Lung (tissue), 12 donors: ENCODE results near the gene SNU13. TPM values are rescaled to one million over a fixed set of nuclear protein-coding genes. Genes with fewer than 3 reads are reported as not detected.
"Not testable (repeated sequence)": the region's sequence is repeated elsewhere in the genome, so short reads cannot be mapped to it uniquely, and the experiment has no call there.

ENCODE experiments used
- ATAC-seq: fragments of 200-7000 bp; cut with Tn5 transposase; one replicate; pipeline ENCODE4 v1.9.1; 2020; ENCODE audit warnings: moderate number of reproducible peaks; ENCODE audit not compliant: insufficient read depth, low FRiP score
- DNase-seq, 3 donors: peaks; one replicate each; pipeline ENCODE4 v3.0.0-alpha.2; 2013 to 2017
- H3K27ac ChIP-seq, 2 donors: one replicate each; pipeline ENCODE4 v1.5.1; 2013; ENCODE audit warnings: mild to moderate bottlenecking in 2 of 2, moderate library complexity in 2 of 2, control low read depth in 1 of 2, inconsistent platforms in 1 of 2, low read depth in 1 of 2, low read length in 1 of 2
- H3K27me3 ChIP-seq, 3 donors: one replicate each; pipeline ENCODE4 v1.5.1; 2013; ENCODE audit warnings: low read length in 2 of 3; ENCODE audit not compliant: control insufficient read depth in 3 of 3, insufficient read depth in 3 of 3
- H3K36me3 ChIP-seq, 4 donors: one replicate each; pipeline ENCODE4 v1.5.1; 2013; ENCODE audit warnings: low read length in 4 of 4, mild to moderate bottlenecking in 1 of 4, moderate library complexity in 1 of 4; ENCODE audit not compliant: control insufficient read depth in 4 of 4, insufficient read depth in 4 of 4
- H3K4me1 ChIP-seq, 5 donors: one replicate each; pipeline ENCODE4 v1.5.1; 2013; ENCODE audit warnings: low read length in 5 of 5, mild to moderate bottlenecking in 2 of 5, moderate library complexity in 1 of 5; ENCODE audit not compliant: control insufficient read depth in 5 of 5, insufficient read depth in 5 of 5
- H3K4me3 ChIP-seq: one replicate; pipeline ENCODE4 v1.5.1; 2013; ENCODE audit warnings: mild to moderate bottlenecking, control low read depth, moderate library complexity
- H3K9ac ChIP-seq, 2 donors: one replicate each; pipeline ENCODE4 v1.5.1; 2013; ENCODE audit warnings: low read length in 2 of 2, control low read depth in 1 of 2; ENCODE audit not compliant: insufficient read depth in 1 of 2
- H3K9me3 ChIP-seq, 4 donors: one replicate each; pipeline ENCODE4 v1.5.1; 2013; ENCODE audit warnings: low read length in 3 of 4, mild to moderate bottlenecking in 1 of 4, moderate library complexity in 1 of 4; ENCODE audit not compliant: control insufficient read depth in 4 of 4, insufficient read depth in 3 of 4
- WGBS, 2 donors: extraction: QIAGEN DNeasy Blood & Tissue Kit; methylation state at CpG; one replicate each; pipeline ENCODE4 v1.1.7; 2013; 5-methylcytosine and 5-hydroxymethylcytosine counted together
- polyA plus RNA-seq, 2 donors: library from polyadenylated mRNA; stranded (reverse); fragments of 200-250 nt; gene quantifications; one replicate each; pipeline ENCODE4 v1.2.1, GENCODE V29; 2013
- total RNA-seq, 2 donors: library from RNA; depleted of rRNA in 1 of 2; stranded (reverse); fragments of >200 nt in 1 of 2; gene quantifications; one replicate each; pipeline ENCODE4 v1.2.1, GENCODE V29; 2014 to 2021
- TF ChIP-seq, protein P1 (sequence below): IDR thresholded peaks from 2 replicates; pipeline ENCODE4 v1.5.1; 2012; ENCODE audit warnings: mild to moderate bottlenecking; ENCODE audit errors: control extremely low read depth, extremely low read depth
- donor health status: control.
- donor health status: control.
- donor health status: Bipolar disorder and iron deficiency.
- donor health status: healthy.
- donor health status: DM: yes; HTN: yes; CAD: no.

Gene SNU13
- total and polyA plus RNA-seq, 4 donors, result 67.7 to 206 (median 135) TPM

DNA sequence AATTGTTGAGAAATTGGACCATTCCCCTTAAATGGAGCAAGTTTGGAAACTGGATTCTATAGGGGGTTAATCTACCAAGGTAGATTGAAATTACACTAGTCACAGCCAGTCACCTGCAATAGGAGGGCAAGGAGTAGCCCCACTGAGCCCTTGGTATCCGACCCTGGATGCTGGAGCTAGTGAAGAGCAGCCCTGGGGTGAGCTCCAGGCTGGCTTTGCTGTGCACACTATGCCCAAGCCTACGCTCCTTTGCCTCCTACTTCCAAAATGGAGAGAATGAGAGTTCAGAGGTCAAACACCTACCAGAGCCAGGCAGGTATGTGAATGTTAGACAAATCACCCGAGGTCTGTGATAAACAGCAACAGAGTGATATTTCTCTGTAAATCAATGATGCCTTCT, 23.7 kb downstream of the SNU13 start:
- no peaks in the 10 kb centered on the region for H3K27me3 ChIP-seq
- H3K27ac ChIP-seq, result no peak overlapping the region
- no peak overlapping the region for H3K4me3 ChIP-seq
- peaks cover 28 to 35% (median 29%) of the 10 kb centered on the region in 4 donors for H3K36me3 ChIP-seq
- peaks cover 0 to 5% (median 0%) of the 10 kb centered on the region in 5 donors for H3K4me1 ChIP-seq
- no peaks in the 10 kb centered on the region for H3K9me3 ChIP-seq
- H3K9ac ChIP-seq, result no peak overlapping the region
- no peak for DNase-seq
- TF ChIP-seq, protein P1, sequence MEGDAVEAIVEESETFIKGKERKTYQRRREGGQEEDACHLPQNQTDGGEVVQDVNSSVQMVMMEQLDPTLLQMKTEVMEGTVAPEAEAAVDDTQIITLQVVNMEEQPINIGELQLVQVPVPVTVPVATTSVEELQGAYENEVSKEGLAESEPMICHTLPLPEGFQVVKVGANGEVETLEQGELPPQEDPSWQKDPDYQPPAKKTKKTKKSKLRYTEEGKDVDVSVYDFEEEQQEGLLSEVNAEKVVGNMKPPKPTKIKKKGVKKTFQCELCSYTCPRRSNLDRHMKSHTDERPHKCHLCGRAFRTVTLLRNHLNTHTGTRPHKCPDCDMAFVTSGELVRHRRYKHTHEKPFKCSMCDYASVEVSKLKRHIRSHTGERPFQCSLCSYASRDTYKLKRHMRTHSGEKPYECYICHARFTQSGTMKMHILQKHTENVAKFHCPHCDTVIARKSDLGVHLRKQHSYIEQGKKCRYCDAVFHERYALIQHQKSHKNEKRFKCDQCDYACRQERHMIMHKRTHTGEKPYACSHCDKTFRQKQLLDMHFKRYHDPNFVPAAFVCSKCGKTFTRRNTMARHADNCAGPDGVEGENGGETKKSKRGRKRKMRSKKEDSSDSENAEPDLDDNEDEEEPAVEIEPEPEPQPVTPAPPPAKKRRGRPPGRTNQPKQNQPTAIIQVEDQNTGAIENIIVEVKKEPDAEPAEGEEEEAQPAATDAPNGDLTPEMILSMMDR, result no peak
- ATAC-seq, result no peak
- WGBS, 2 donors, result 91 to 93% methylated on average over 3 of the region's 3 CpGs

- H3K27ac ChIP-seq, result no peak overlapping the region
- TF ChIP-seq, protein P1, result no peak
- no peak for DNase-seq
- H3K4me1 ChIP-seq, result peaks cover 0 to 4% (median 0%) of the 10 kb centered on the region in 5 donors
- ATAC-seq, result no peak
- no peaks in the 10 kb centered on the region for H3K9me3 ChIP-seq
- peaks cover 33 to 37% (median 34%) of the 10 kb centered on the region in 4 donors for H3K36me3 ChIP-seq
- no peak overlapping the region for H3K4me3 ChIP-seq
- no peaks in the 10 kb centered on the region for H3K27me3 ChIP-seq
- no peak overlapping the region for H3K9ac ChIP-seq
These were observed 24.2 kb downstream of the SNU13 start for GRCh38 chr22:41664490-41664889.

DNA sequence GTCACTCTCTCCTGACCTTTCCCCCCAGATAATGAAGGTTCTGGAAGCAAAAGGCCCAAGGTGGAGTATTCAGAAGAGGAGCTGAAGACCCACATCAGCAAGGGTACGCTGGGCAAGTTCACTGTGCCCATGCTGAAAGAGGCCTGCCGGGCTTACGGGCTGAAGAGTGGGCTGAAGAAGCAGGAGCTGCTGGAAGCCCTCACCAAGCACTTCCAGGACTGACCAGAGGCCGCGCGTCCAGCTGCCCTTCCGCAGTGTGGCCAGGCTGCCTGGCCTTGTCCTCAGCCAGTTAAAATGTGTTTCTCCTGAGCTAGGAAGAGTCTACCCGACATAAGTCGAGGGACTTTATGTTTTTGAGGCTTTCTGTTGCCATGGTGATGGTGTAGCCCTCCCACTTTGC, 25.1 kb downstream of the SNU13 start:
- not testable (repeated sequence) for H3K9me3 ChIP-seq, H3K9ac ChIP-seq, H3K27ac ChIP-seq, H3K4me3 ChIP-seq, H3K4me1 ChIP-seq, ATAC-seq, H3K27me3 ChIP-seq, DNase-seq
- peaks cover 35 to 42% (median 39%) of the 10 kb centered on the region in 4 donors for H3K36me3 ChIP-seq
- 87 to 93% methylated on average over 9 of the region's 9 CpGs for WGBS, 2 donors

GRCh38 chr22:41661713-41662112, 27.0 kb downstream of the SNU13 start:
- Histone ChIP-seq H3K9ac (no peak overlapping the region), H3K4me3 (no peak overlapping the region), H3K36me3 (peaks cover 42 to 55% (median 53%) of the 10 kb centered on the region in 4 donors), H3K9me3 (no peaks in the 10 kb centered on the region), H3K27ac (peak overlapping the region in 1 of 2 donors; percentile 42), H3K4me1 (peaks cover 0 to under 1% (median 0%) of the 10 kb centered on the region in 5 donors), H3K27me3 (no peaks in the 10 kb centered on the region)
- ATAC-seq, result no peak
- TF ChIP-seq, protein P1, result no peak
- DNase-seq, result no peak
- WGBS, 2 donors, result 97% methylated on average over 2 of the region's 2 CpGs
